H1 (cell line): ENCODE data around the gene SAMD4A. TPM values are rescaled to one million over a fixed set of nuclear protein-coding genes. Genes with fewer than 3 reads are reported as not detected.

ENCODE experiments used
- CBX5 ChIP-seq: fragments of 300-800, 300-1000 bp; sonication (generic); IDR thresholded peaks from 2 replicates; pipeline ENCODE4 v1.7.1; 2016; ENCODE audit warnings: antibody characterized with exemption, low read length, low read depth
- SP4 ChIP-seq: IDR thresholded peaks from 2 replicates; pipeline ENCODE4 v1.6.1; 2012; ENCODE audit warnings: low read length, inconsistent platforms
- polyA plus RNA-seq, 7 experiments: library from polyadenylated mRNA; depleted of rRNA in 3 of 7; stranded (reverse) in 5 of 7; unstranded in 2 of 7; fragments of >200 nt in 5 of 7; fragments of 200-250 nt in 2 of 7; gene quantifications; 1 replicate in 5 of 7; 2 replicates in 1 of 7; 4 replicates in 1 of 7; pipeline versions ENCODE4 v1.2.1 to v1.2.3, GENCODE V29; 2011 to 2013; ENCODE audit warnings: missing spikeins in 2 of 7, mixed read lengths in 2 of 7
- total RNA-seq: library from RNA; stranded (reverse); fragmentation: NEBNext Ultra II Directional; extraction: Animal tissue kit (Norgen Biotek cat#: 25700); gene quantifications from 2 replicates; pipeline ENCODE4 v1.2.1, GENCODE V29; 2021

The SAMD4A gene
- total and polyA plus RNA-seq, 2 of the 8 experiments (the other 6 are each of a cell fraction or from before 2014, with no cell fraction given): 2.4 to 12.3 TPM

DNA sequence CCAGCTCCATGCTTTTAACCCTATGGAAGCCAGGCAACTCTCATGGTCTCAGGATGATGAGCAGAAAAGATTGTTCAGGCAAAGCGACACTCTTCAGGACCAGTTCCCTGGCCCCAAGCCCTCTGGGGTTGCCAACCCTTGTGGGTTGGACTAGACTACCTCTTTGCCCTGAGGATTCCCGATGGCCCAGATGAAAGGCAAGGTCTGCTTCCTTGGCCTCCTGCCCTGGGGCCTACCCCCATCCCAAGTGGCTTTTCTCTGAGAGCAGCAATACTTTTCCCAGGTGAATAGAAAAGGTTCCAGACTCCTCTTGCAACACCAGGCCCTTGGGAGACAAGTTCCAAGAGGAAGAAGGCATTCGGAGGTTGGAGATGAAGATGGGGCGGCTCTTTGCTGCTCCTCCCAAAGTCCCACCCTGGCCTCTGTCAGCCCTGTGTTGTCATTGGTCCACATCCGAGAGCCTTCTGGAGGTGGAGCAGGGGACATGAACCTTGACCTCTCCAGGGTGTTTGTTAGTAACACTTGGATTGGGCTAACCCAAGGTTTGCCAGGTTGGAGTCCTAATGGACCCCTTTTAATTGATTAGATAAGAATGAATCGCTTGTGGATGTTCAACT is 204.6 kb downstream of the SAMD4A start (continued):
- TF ChIP-seq CBX5: no peak
- TF ChIP-seq SP4: no peak
